ENCODE results near the gene DOC2A.
"Not testable (repeated sequence)": the region's sequence is repeated elsewhere in the genome, so short reads cannot be mapped to it uniquely, and the experiment has no call there.

The DOC2A gene

DNA sequence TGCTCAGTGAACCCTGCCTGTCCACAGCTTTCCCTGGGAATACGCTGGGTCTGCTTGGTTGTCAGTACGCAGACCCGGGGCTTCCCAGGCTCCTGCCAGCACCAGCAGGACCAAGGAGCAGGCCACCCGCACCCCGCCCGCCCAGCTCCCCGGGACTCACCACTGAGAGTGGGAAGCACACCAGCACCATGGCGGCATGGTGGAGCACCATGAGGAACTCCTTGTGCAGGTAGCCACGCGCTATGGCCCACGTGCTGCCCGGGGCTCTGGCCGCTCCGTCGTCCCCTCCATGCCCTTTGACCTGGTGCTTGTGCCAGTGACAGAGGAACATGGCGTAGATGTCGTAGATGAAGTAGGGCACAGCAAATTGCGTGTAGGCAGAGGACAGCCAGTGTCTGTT is 15.6 kb upstream of the DOC2A start:
- no peak for DNase-seq

- DNase-seq = no peak
Measured at GRCh38 chr16:30025574-30025973, 14.7 kb upstream of the DOC2A start.

DNA sequence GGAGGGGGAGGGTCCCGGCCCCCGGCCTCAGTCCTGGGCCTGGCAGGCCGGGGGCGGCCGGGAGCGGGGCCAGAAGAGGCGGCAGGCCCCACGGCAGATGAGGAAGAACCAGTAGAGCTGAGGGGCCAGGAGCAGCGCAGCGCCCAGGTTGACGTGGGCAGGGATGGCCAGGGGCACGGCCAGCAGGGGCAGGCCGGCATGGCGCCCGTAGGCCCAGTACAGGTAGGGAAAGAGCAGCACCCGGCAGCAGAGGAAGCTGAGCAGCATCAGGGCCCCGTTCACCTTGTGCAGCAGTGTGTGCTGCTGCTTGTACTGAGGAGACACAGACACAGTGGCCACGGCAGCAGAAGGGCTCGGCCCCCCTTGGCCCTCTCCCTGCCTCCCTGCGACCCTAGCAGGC is 14.3 kb upstream of the DOC2A start:
- DNase-seq = no peak

DNA sequence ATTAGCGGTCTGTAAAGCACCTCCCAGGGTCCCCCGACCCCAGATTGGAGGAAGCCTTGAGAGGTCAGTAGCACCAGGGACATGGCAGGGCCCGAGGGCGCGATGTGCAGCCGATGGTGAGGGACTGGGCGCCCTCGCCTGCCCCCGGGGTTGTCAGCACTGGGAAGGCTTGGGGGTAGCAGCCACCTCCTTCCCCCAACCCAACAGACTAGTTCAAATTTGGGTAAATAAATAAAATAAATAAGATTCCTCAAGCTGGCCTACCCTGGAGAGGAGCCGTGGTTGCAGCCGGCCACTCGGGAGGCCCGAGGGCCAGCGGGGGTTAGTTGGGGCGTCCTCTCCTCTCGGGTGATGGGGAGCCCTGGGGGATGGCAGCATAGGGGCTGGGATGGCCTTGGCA is 13.6 kb upstream of the DOC2A start:
- DNase-seq = no peak

DNA sequence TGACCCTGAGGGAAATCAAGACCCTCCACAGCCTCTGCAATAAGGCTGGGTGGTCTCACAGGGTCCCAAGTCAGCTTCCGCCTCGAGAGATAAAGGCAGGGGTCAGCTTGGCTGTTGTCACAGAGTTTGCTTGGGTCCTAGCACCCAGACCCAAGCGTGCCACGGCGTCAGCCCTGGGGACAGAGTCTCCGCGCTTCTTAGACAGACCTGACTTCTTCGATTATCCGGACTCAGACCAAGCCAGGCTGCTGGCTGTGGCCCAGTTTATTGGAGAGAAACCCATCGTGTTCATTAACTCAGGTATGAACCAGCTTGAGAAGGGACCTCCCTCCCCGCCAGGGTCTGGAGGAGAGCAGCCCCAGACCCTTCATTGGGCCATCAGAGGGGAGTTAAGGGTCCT is 12.8 kb upstream of the DOC2A start:
- DNase-seq = no peak

DNA sequence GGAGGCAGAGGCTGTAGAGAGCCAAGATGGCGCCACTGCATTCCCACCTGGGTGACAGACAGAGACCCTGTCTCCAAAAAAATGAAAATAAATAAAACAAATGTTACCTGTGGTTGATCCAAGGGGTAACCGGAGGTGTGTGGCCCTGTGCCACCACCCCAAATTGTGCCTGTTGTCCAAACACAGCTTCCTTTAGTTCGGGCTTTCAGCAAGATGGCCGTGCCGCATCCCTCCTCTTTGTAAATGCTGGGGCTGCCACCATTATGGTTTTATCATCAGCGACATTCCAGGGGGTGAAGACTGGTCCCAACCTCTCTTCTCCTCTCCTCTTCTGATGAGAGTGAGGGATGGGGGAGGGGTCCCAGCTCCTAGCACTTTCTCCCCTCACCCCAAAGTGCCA is 12.1 kb upstream of the DOC2A start, which contains the start of gene C16orf92:
Gene C16orf92, plus strand, starts transcription at position 312 of the 400 bp plus-strand sequence. CDS start 143 bp downstream, outside the sequence.
- DNase-seq = no peak

DNA sequence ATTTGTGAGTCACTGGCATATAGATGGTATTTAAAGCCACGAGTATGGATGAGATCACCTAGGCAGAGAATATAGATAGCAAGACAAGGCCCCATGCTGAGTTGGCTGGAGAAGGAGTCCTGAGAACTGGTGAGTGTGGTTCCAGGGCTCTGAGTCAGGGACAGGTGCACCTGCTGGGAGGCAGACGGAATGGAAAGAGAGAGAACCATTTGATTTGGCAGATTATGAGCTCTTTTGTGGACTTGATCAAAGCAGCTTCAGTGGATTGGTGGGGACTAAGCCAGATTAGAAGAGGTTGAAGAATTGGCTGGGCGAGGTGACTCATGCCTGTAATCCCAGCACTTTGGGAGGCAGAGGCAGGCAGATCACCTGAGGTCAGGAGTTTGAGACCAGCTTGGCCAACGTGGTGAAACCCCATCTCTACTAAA is 7.9 kb upstream of the DOC2A start:
- DNase-seq = no peak

- DNase-seq = not testable (repeated sequence)
Measured at GRCh38 chr16:30017937-30018336, 7.1 kb upstream of the DOC2A start.

- DNase-seq = no peak
Measured at GRCh38 chr16:30017277-30017656, 6.4 kb upstream of the DOC2A start.

GRCh38 chr16:30016555-30017276 is 5.9 kb upstream of the DOC2A start:
- DNase-seq = no peak

DNA sequence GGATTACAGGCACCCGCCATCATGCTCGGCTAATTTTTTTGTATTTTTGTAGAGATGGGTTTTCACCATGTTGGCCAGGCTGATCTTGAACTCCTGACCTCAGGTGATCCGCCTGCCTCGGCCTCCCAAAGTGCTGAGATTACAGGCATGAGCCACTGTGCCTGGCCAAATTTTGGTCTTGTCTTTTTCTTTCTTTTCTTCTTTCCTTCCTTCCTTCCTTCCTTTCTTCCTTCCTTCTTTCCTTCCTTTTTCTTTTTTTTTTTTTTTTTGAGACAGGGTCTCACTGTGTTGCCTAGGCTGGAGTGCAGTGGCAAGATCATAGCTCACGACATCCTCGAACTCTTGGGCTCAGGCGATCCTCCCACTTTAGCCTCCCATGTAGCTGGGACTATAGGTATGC is 4.6 kb upstream of the DOC2A start:
- DNase-seq = not testable (repeated sequence)

DNA sequence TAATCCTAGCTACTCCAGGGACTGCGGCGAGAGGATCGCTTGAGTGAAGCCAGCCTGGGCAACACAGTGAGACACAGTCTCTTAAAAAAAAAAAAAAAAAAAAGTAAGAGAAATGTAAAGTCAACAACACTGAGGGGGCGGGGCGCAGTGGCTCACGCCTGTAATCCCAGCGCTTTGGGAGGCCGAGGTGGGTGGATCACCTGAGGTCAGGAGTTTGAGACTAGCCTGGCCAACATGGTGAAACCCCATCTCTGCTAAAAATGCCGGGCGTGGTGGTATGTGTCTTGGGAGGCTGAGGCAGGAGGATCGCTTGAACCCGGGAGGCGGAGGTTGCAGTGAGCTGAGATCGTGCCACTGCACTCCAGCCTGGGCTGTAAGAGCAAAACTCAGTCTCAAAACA is 1.8 kb upstream of the DOC2A start:
- DNase-seq = not testable (repeated sequence)

DNA sequence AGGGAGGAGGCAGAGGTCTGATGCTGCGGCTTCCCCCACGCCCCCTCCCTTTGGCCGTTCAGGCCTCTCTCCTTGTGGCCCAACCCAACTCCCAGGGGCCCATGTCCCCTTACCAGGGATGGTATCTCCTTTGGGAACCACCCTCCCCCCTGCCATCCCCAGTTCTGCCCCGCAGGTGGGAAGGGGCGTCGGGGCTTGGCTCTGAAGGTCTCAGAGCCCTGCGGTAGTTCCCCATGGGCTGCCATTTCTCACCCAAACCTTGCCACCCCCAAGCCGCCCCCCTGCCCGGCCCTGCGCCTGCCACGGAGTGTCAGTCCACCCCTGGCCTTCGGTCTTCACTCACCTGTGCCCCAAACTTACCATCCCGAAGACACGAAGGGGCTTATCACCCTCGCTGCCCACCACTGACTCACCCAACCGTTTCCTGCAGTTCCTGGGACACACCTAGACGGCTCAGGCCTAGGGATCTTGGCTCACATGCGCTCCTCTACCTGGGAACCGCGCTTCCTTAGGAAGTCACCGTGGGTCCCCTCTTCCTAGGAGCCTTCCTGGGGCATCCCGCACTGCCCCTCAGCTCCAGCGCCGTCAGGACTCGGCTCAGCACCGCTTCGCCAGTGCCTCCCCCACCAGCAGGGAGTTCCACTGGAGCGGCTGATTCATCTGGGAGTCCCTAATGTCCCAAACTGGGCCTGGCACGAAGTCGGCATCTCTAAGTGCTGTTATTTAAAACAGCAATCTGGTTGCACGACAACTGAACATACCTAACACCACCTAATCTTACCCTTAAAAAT is 1.1 kb upstream of the DOC2A start:
- no peak for DNase-seq

GRCh38 chr16:30009990-30010843 is 610 bp downstream of the DOC2A start:
- DNase-seq = no peak

- no peak for DNase-seq
Measured at GRCh38 chr16:30009085-30009862, 1.6 kb downstream of the DOC2A start.

DNA sequence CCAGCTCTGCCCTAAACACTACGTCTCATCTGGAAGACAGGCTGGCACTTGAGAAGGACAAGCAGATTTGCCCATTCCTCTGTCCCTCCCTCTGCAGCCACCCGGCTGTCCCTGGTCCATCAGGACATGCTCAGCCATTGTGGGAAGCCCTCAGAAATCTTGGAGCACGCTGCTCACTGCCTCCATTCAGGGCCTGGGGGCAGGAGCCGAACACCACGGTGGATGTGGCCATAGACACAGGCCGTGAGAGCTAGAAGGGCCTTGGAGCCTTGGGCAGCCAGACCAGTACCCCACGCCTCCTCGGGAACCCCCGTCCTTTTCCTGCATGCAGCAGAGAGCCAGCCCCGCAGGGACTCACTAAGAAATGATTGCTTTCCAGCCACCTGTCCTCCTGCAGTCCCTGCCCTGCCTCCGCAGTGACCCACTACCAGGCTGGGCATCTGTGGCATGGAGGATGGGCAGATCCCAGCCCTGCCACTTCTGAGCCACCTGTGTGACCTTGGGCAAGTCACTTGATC is 3.4 kb downstream of the DOC2A start:
- DNase-seq = no peak

- DNase-seq = no peak
Measured at GRCh38 chr16:30006659-30007377, 4.0 kb downstream of the DOC2A start.

DNA sequence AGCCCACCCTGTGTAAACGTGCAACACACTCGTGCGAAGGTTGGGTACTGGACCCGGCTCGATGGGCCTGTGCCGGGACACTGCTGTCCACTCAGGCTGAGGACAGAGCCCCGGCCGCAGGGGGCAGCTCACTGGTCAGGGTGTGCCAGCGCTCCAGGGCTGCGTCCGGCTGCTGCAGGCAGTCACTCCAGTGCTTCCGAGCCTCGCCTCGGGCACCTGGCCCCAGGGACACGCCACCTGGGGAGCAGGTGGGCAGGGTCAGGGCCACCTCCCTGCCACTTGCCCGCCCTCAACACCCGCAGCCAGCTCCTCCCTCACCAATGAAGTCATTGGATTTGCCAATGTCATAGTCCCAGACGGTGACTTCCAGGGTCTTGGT is 4.7 kb downstream of the DOC2A start:
- DNase-seq = no peak

GRCh38 chr16:30005341-30006094 is 5.3 kb downstream of the DOC2A start:
- no peak for DNase-seq

- DNase-seq = no peak
Measured at GRCh38 chr16:30004811-30005242, 6.0 kb downstream of the DOC2A start.

DNA sequence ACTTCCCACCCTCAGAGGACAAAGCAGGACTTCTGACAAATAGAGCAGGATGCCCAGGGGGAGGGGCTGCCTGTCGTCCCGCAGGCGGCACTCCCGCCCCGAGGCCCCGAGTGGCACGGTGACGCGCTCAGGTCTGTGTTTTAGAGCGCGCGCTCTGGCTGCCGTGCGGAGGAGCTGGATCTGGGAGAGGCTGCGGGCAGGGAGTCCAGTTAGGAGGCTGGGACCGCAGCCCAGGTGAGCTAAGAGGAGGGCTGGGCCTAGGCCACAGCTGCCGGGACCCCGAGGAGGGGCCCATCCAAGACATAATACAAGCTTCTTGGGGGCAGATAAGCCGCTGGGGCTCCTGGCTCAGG is 6.4 kb downstream of the DOC2A start:
- no peak for DNase-seq
